Measurements from ENCODE around the gene LYST.

Gene LYST

DNA sequence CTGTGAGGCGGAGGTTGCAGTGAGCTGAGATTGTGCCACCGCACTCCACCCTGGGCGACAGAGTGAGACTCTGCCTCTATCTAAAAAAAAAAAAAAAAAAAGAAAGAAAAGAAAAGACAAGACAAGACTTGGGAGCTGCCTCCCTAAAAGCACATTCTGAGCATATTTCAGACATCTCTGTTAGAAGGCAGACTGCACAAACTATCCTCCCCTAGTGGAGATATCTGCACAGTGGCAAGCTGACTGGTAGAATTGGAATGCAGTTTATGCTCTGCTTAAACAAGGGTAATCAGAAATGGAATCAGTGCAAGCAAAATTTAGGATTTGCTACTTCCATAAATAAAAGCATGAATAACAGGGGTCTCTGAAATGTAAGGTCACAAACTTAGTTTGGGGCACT is 248.9 kb downstream of the LYST start:
- no peak overlapping the region for H2AK5ac ChIP-seq (ENCODE audit: low read length)
- H3K27me3 ChIP-seq (ENCODE audit: insufficient read depth, low read length): no peaks in the 10 kb centered on the region
- no peak overlapping the region for H2AFZ ChIP-seq (ENCODE audit: insufficient read depth, low read length, poor library complexity)
- H3K4ac ChIP-seq (ENCODE audit: low read depth, low read length): no peak overlapping the region
- no peak overlapping the region for H3K27ac ChIP-seq (ENCODE audit: low read depth, low read length)
- H4K91ac ChIP-seq (ENCODE audit: low read depth, low read length): no peak overlapping the region
- H3K36me3 ChIP-seq (ENCODE audit: control insufficient read depth in 1 of 2, insufficient read depth in 2 of 2, low read length in 2 of 2): peaks cover 0 to 1% of the 10 kb centered on the region in 2 experiments
- H3K18ac ChIP-seq (ENCODE audit: low read length): no peak overlapping the region
- peak; percentile 26 to 77 for DNase-seq
- no peak overlapping the region for H2BK12ac ChIP-seq (ENCODE audit: low read length)
- WGBS (ENCODE audit: extremely low coverage, insufficient coverage, insufficient read length): no CpG with 5 or more reads among the region's 3 CpGs
- no peak overlapping the region for H3K4me2 ChIP-seq (ENCODE audit: low read length)
- peaks cover 3 to 4% of the 10 kb centered on the region in 2 experiments for H3K4me1 ChIP-seq (ENCODE audit: control insufficient read depth in 1 of 2, insufficient read depth in 2 of 2, low read length in 2 of 2)
- no peak overlapping the region for H4K12ac ChIP-seq (ENCODE audit: low read depth, low read length)
- H4K8ac ChIP-seq (ENCODE audit: low read depth, low read length): no peak overlapping the region
- no peak overlapping the region for H2BK120ac ChIP-seq (ENCODE audit: insufficient read depth, low read length, poor library complexity)
- no peak overlapping the region for H2BK5ac ChIP-seq (ENCODE audit: low read depth, low read length, poor library complexity)
- no peak overlapping the region for H3K23ac ChIP-seq (ENCODE audit: low read length)
- H3K4me3 ChIP-seq (ENCODE audit: low read depth, low read length): no peak overlapping the region
- no peak overlapping the region for H3K14ac ChIP-seq (ENCODE audit: low read length)
- H3K9ac ChIP-seq (ENCODE audit: low read length): no peak overlapping the region
- H3K79me1 ChIP-seq (ENCODE audit: low read length): no peaks in the 10 kb centered on the region
- no peaks in the 10 kb centered on the region for H3K79me2 ChIP-seq (ENCODE audit: control insufficient read depth, insufficient read depth, low read length, poor library complexity)
- no peaks in the 10 kb centered on the region for H3K9me3 ChIP-seq (ENCODE audit: insufficient read depth, low read depth, low read length)

DNA sequence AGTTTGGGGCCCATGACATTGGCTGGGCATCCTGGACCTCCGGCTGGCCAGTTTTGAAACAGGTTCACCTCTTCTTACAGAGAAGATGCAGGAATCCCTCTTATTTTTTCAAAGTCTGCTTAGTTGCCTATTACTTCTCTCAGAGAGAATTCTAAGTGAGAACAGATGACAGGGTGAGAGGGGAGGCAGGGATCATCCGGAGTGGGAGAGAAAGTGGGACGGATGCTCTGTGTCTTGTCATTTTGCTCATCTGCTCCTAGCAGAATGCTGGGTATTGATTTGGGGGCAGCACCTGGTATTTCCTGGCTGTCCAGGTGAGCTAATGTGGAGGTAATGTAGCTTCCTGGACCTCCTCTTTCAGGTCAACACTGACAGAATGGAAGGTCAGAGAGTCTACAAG is 249.6 kb downstream of the LYST start:
- no peak overlapping the region for H2AK5ac ChIP-seq (ENCODE audit: low read length)
- H3K14ac ChIP-seq (ENCODE audit: low read length): no peak overlapping the region
- H3K4ac ChIP-seq (ENCODE audit: low read depth, low read length): no peak overlapping the region
- H3K79me1 ChIP-seq (ENCODE audit: low read length): no peaks in the 10 kb centered on the region
- H3K27ac ChIP-seq (ENCODE audit: low read depth, low read length): no peak overlapping the region
- peaks cover 3 to 4% of the 10 kb centered on the region in 2 experiments for H3K4me1 ChIP-seq (ENCODE audit: control insufficient read depth in 1 of 2, insufficient read depth in 2 of 2, low read length in 2 of 2)
- no peak overlapping the region for H3K23ac ChIP-seq (ENCODE audit: low read length)
- no peak overlapping the region for H3K4me3 ChIP-seq (ENCODE audit: low read depth, low read length)
- H3K9me3 ChIP-seq (ENCODE audit: insufficient read depth, low read depth, low read length): peaks cover 1% of the 10 kb centered on the region
- no peaks in the 10 kb centered on the region for H3K27me3 ChIP-seq (ENCODE audit: insufficient read depth, low read length)
- H3K18ac ChIP-seq (ENCODE audit: low read length): no peak overlapping the region
- H3K4me2 ChIP-seq (ENCODE audit: low read length): no peak overlapping the region
- H2BK5ac ChIP-seq (ENCODE audit: low read depth, low read length, poor library complexity): no peak overlapping the region
- no peak overlapping the region for H3K9ac ChIP-seq (ENCODE audit: low read length)
- H3K79me2 ChIP-seq (ENCODE audit: control insufficient read depth, insufficient read depth, low read length, poor library complexity): no peaks in the 10 kb centered on the region
- WGBS (ENCODE audit: extremely low coverage, insufficient coverage, insufficient read length): no CpG with 5 or more reads among the region's 3 CpGs
- peaks cover 0 to 1% of the 10 kb centered on the region in 2 experiments for H3K36me3 ChIP-seq (ENCODE audit: control insufficient read depth in 1 of 2, insufficient read depth in 2 of 2, low read length in 2 of 2)
- no peak for DNase-seq
- H4K91ac ChIP-seq (ENCODE audit: low read depth, low read length): no peak overlapping the region
- no peak overlapping the region for H2BK120ac ChIP-seq (ENCODE audit: insufficient read depth, low read length, poor library complexity)
- H2BK12ac ChIP-seq (ENCODE audit: low read length): no peak overlapping the region
- H4K12ac ChIP-seq (ENCODE audit: low read depth, low read length): no peak overlapping the region
- no peak overlapping the region for H2AFZ ChIP-seq (ENCODE audit: insufficient read depth, low read length, poor library complexity)
- no peak overlapping the region for H4K8ac ChIP-seq (ENCODE audit: low read depth, low read length)

DNA sequence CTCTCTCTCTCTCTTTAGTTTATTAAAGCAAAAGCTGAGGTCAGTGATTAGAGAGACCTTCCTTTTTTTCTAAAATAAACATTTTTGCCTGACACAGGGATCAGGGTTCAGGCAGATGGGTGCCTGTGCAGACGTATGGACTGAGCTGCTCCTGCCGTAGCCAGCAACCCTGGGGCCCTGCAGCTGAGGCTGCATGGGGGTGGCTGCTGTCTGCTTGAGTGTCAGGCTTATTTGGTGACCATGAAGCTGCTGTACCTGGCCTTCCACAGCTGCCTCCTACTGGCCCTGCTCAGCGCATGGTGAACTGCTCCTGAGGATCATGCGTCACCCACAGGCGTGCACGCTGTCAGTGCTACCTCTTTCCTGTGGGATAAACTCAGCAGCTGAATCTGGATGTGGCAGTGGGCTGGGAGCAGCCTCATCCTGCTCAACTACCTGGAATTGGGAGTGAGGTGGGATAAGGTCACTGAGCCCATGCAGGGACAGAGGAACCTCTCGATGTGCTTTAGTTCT is 252.2 kb downstream of the LYST start:
- Histone ChIP-seq H3K4me3 (ENCODE audit: low read depth, low read length) (no peak overlapping the region), H3K4me1 (ENCODE audit: control insufficient read depth in 1 of 2, insufficient read depth in 2 of 2, low read length in 2 of 2) (peaks cover 3 to 4% of the 10 kb centered on the region in 2 experiments), H2AFZ (ENCODE audit: insufficient read depth, low read length, poor library complexity) (no peak overlapping the region), H3K79me2 (ENCODE audit: control insufficient read depth, insufficient read depth, low read length, poor library complexity) (no peaks in the 10 kb centered on the region), H3K18ac (ENCODE audit: low read length) (no peak overlapping the region), H3K36me3 (ENCODE audit: control insufficient read depth in 1 of 2, insufficient read depth in 2 of 2, low read length in 2 of 2) (peaks cover 0 to 1% of the 10 kb centered on the region in 2 experiments), H3K27me3 (ENCODE audit: insufficient read depth, low read length) (no peaks in the 10 kb centered on the region), H2BK120ac (ENCODE audit: insufficient read depth, low read length, poor library complexity) (no peak overlapping the region), H3K4me2 (ENCODE audit: low read length) (no peak overlapping the region), H4K12ac (ENCODE audit: low read depth, low read length) (no peak overlapping the region), H4K8ac (ENCODE audit: low read depth, low read length) (no peak overlapping the region), H3K79me1 (ENCODE audit: low read length) (no peaks in the 10 kb centered on the region), H3K27ac (ENCODE audit: low read depth, low read length) (no peak overlapping the region), H3K14ac (ENCODE audit: low read length) (no peak overlapping the region), H3K9ac (ENCODE audit: low read length) (no peak overlapping the region), H4K91ac (ENCODE audit: low read depth, low read length) (no peak overlapping the region), H3K4ac (ENCODE audit: low read depth, low read length) (no peak overlapping the region), H3K23ac (ENCODE audit: low read length) (no peak overlapping the region), H3K9me3 (ENCODE audit: insufficient read depth, low read depth, low read length) (peaks cover 2% of the 10 kb centered on the region), H2BK12ac (ENCODE audit: low read length) (no peak overlapping the region), H2AK5ac (ENCODE audit: low read length) (no peak overlapping the region), H2BK5ac (ENCODE audit: low read depth, low read length, poor library complexity) (no peak overlapping the region)
- WGBS (ENCODE audit: extremely low coverage, insufficient coverage, insufficient read length): no CpG with 5 or more reads among the region's 7 CpGs
- DNase-seq: no peak

DNA sequence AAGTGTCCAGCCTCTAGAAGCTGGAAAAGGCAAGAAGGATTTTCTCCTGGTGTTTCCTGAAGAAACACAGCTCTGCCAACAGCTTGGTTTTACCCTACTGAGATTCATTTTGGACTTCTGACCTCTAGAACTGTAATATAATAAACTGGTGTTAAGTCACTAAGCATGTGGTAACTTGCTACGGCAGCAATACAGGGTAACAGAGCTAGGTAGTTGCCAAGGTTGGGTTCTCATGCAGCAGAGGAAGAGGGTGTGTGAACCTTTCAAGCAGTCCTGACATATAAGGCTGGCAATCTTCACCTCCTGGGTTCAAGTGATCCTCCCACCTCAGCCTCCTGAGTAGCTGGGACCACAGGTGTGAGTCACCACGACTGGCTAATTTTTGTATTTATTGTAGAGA is 253.1 kb downstream of the LYST start:
- Histone ChIP-seq H3K4me3 (ENCODE audit: low read depth, low read length) (no peak overlapping the region), H2AK5ac (ENCODE audit: low read length) (no peak overlapping the region), H2AFZ (ENCODE audit: insufficient read depth, low read length, poor library complexity) (no peak overlapping the region), H3K27ac (ENCODE audit: low read depth, low read length) (no peak overlapping the region), H3K27me3 (ENCODE audit: insufficient read depth, low read length) (no peaks in the 10 kb centered on the region), H2BK12ac (ENCODE audit: low read length) (no peak overlapping the region), H3K4me1 (ENCODE audit: control insufficient read depth in 1 of 2, insufficient read depth in 2 of 2, low read length in 2 of 2) (peaks cover 3 to 4% of the 10 kb centered on the region in 2 experiments), H4K8ac (ENCODE audit: low read depth, low read length) (no peak overlapping the region), H3K36me3 (ENCODE audit: control insufficient read depth in 1 of 2, insufficient read depth in 2 of 2, low read length in 2 of 2) (peaks cover 0 to 1% of the 10 kb centered on the region in 2 experiments), H3K4ac (ENCODE audit: low read depth, low read length) (no peak overlapping the region), H4K91ac (ENCODE audit: low read depth, low read length) (no peak overlapping the region), H2BK120ac (ENCODE audit: insufficient read depth, low read length, poor library complexity) (no peak overlapping the region), H2BK5ac (ENCODE audit: low read depth, low read length, poor library complexity) (no peak overlapping the region), H3K79me2 (ENCODE audit: control insufficient read depth, insufficient read depth, low read length, poor library complexity) (no peaks in the 10 kb centered on the region), H4K12ac (ENCODE audit: low read depth, low read length) (no peak overlapping the region), H3K23ac (ENCODE audit: low read length) (no peak overlapping the region), H3K9me3 (ENCODE audit: insufficient read depth, low read depth, low read length) (peaks cover 2% of the 10 kb centered on the region), H3K79me1 (ENCODE audit: low read length) (no peaks in the 10 kb centered on the region), H3K9ac (ENCODE audit: low read length) (no peak overlapping the region), H3K14ac (ENCODE audit: low read length) (no peak overlapping the region), H3K4me2 (ENCODE audit: low read length) (no peak overlapping the region), H3K18ac (ENCODE audit: low read length) (no peak overlapping the region)
- WGBS (ENCODE audit: extremely low coverage, insufficient coverage, insufficient read length): no CpG with 5 or more reads among the region's 2 CpGs
- DNase-seq: no peak

All from trophoblast cell (in vitro differentiated cells and primary cell).